T-helper 1 cell treated with Interleukin-12 subunit alpha and Interleukin-12 subunit beta and Interleukin-4 antibody, amounts not matched to agents 30 ng/mL and 1 ng/mL, for 36 hours (primary cell): ENCODE measurements around the gene UBASH3B. TPM values are rescaled to one million over a fixed set of nuclear protein-coding genes. Genes with fewer than 3 reads are reported as not detected.

Source experiments
- intact Hi-C: fragments of 100-400 bp; cut with micrococcal nuclease; formaldehyde crosslinking; loops from one replicate; pipeline ENCODE4 v1.15.1; 2024
- total RNA-seq: library from RNA; stranded (reverse); gene quantifications from 2 replicates; pipeline ENCODE4 v1.2.3, GENCODE V29; 2022

Gene UBASH3B
- total RNA-seq, 1 donor from 2014 or later: 10.2 TPM

GRCh38 chr11:122646549-122647340, 8.8 kb upstream of the UBASH3B start:
- intact Hi-C loops: no loop called here

GRCh38 chr11:122647736-122648275, 7.7 kb upstream of the UBASH3B start:
- intact Hi-C loops: no loop called here

- intact Hi-C loops: no loop called here
Observed at GRCh38 chr11:122649116-122649515, 6.4 kb upstream of the UBASH3B start.

- intact Hi-C loops: loop anchor here (10.0 kb wide), 1 partner anchor 414 kb away; the partner anchor contains the start of gene HSPA8
Observed at GRCh38 chr11:122650619-122651018, 4.9 kb upstream of the UBASH3B start.

GRCh38 chr11:122652495-122652894, 3.0 kb upstream of the UBASH3B start:
- intact Hi-C loops: loop anchor here (10.0 kb wide), 1 partner anchor 412 kb away; the partner anchor contains the start of gene HSPA8

GRCh38 chr11:122653916-122654585, 1.5 kb upstream of the UBASH3B start:
- intact Hi-C loops: loop anchor here (2.0 to 10.0 kb wide), 2 partner anchors 73 to 411 kb away; partner anchors contain the start of gene HSPA8

- intact Hi-C loops: loop anchor here (1.0 to 10.0 kb wide), 4 partner anchors 19 to 409 kb away; partner anchors contain the start of gene HSPA8
Observed at GRCh38 chr11:122656073-122656630, 630 bp downstream of the UBASH3B start.

GRCh38 chr11:122656631-122657101, 1.1 kb downstream of the UBASH3B start:
- intact Hi-C loops: loop anchor here (1.0 to 10.0 kb wide), 4 partner anchors 19 to 408 kb away; partner anchors contain the start of gene HSPA8

GRCh38 chr11:122659676-122660554, 4.4 kb downstream of the UBASH3B start:
- intact Hi-C loops: loop anchor here (10.0 kb wide), 1 partner anchor 405 kb away; the partner anchor contains the start of gene HSPA8

- intact Hi-C loops: no loop called here
Observed at GRCh38 chr11:122661182-122661945, 5.8 kb downstream of the UBASH3B start.

- intact Hi-C loops: no loop called here
Observed at GRCh38 chr11:122663056-122663740, 7.7 kb downstream of the UBASH3B start.

GRCh38 chr11:122663764-122664163, 8.2 kb downstream of the UBASH3B start:
- intact Hi-C loops: no loop called here

- intact Hi-C loops: no loop called here
Observed at GRCh38 chr11:122664188-122664587, 8.7 kb downstream of the UBASH3B start.

- intact Hi-C loops: no loop called here
Observed at GRCh38 chr11:122665861-122666260, 10.3 kb downstream of the UBASH3B start.

GRCh38 chr11:122666743-122667142, 11.2 kb downstream of the UBASH3B start:
- intact Hi-C loops: no loop called here

- intact Hi-C loops: loop anchor here (1.0 kb wide), 1 partner anchor 13 kb away; the partner anchor contains the start of gene UBASH3B
Observed at GRCh38 chr11:122668562-122669090, 13.1 kb downstream of the UBASH3B start.

- intact Hi-C loops: no loop called here
Observed at GRCh38 chr11:122670131-122670530, 14.6 kb downstream of the UBASH3B start.

- intact Hi-C loops: no loop called here
Observed at GRCh38 chr11:122671400-122671891, 15.9 kb downstream of the UBASH3B start.
